ENCODE results near the gene ERAS.

The ERAS gene, protein sequence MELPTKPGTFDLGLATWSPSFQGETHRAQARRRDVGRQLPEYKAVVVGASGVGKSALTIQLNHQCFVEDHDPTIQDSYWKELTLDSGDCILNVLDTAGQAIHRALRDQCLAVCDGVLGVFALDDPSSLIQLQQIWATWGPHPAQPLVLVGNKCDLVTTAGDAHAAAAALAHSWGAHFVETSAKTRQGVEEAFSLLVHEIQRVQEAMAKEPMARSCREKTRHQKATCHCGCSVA

GRCh38 chrX:48826135-48826875 is at the start of gene ERAS:
TSS of gene ERAS (plus strand) at chrX:48826513. CDS start at chrX:48829124, 2,611 bp downstream.
- DNase-seq = no peak

DNA sequence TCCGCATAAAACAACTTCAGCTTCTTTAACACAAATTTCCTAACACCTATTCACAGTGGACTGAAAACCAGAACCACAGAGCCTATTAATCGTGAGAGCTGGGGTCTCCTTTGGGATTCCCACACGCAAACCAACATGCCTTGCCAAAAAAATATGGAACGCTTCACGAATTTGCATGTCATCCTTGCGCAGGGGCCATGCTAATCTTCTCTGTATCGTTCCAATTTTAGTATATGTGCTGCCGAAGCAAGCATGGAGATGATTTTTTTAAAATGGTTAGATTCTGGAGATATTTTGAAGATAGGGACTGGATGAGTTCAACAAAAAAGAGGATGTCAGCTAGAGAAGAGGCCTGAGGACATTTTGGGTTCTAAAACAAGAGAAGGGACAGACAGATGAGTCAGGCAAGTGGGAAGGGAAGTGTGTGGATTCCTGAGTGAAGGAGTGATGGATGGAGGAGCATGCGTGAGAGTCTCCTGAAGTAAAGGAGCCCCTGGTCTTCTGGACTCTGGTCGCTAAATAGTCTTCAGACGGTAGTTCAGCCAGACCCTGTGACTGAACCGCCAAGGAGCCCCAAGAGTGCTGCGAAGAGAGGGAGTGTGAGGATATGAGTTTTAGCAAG is 49.4 kb upstream of the ERAS start:
- no peak for DNase-seq

DNA sequence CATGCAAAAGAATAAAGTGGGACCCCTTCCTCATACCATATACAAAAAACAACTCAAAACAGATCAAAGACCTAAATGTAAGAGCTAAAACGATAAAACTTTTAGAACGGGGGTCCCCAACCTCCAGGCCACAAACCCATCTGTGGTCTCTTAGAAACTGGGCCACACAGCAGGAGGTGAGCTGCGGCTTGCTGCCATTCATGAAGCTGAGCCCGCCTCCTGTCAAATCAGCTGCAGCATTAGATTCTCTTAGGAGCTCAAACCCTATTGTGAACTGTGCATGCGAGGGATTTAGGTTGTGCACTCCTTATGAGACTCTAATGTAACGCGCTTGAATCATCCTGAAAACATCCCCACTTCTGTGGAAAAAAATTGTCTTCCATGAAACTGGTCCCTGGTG is 46.9 kb upstream of the ERAS start:
- DNase-seq = no peak

DNA sequence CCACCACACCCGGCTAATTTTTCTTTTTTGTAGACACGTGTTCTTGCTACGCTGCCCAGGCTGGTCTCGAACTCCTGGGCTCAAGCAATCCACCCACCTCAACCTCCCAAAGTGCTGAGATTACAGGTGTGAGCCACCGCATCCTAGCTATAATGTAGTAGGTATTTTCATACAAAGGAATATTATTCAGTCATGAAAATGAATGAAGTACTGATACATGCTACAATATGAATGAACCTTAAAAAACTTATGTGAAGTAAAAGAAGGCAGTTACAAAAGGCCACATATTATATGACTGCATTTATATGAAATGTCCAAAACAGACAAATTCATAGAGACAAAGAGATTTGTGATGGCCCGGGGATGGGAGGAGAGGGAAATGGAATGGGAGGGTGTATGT is 44.6 kb upstream of the ERAS start:
- no peak for DNase-seq

GRCh38 chrX:48782216-48782615 is 44.1 kb upstream of the ERAS start:
- DNase-seq = no peak

DNA sequence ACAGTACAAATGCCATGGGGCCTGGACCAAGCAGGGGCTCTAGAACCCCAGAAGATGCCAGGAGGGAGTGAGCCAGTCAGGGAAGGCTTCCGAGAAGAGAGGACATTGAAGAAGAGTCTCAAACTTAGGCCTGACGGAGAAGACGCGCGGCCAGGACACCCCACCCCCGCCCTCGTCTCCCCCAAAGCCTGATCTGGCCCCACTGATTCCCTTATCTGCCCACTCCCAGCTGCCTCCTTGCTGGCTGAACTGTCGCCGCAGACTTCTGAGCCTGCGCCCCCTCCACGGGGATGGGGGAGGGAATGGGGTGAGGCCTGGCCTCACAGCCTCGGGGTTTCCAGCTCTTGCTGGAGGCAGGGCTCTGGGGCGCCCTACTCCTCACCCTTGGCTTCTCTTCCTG is 43.5 kb upstream of the ERAS start:
- no peak for DNase-seq

DNA sequence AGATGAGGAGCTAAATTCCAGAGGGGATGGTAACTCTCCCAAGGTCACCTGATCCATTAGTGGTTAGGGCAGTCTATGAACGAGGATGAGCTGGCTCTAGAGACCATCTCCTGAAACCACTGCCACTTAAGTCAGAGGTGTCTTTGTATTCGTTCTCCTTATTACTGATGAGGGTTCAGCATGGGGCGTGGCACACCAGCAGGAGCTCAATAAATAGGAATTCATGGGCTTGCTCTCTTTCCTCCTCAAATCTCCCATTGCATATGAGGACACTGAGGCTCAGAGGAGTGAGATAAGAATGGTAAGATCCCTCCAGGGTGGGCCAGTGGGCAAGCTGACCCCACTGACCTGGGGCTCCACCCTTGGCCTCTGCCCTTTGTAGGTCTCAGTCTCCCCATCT is 41.6 kb upstream of the ERAS start:
- no peak for DNase-seq

DNA sequence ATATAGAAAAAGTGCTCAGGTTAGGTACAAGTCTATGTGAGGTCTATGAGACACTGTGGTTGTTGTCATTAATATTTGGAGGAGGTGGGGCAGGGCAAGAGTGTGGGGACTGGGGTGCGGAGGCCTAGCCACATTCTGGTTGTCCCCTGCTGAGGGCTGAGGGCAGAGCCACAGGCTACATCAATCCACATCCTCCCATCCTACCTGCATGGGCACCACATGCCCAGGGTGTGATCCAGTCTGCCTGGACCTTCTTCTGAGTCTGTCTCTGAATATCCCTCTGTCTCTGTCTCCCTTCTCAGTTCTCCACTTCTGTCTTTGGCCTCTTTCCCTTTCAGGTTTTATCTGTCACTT is 41.1 kb upstream of the ERAS start:
- no peak for DNase-seq

GRCh38 chrX:48785540-48786214 is 40.6 kb upstream of the ERAS start:
- DNase-seq = no peak

- no peak for DNase-seq
Observed at GRCh38 chrX:48786341-48786800, 39.9 kb upstream of the ERAS start, which contains the start of gene GATA1. TSS of gene GATA1 (plus strand) at chrX:48786590. CDS start at chrX:48791110, 4,520 bp downstream.

- DNase-seq = no peak
Observed at GRCh38 chrX:48786825-48787504, 39.3 kb upstream of the ERAS start.

- DNase-seq = no peak
Observed at GRCh38 chrX:48787505-48788443, 38.5 kb upstream of the ERAS start.

DNA sequence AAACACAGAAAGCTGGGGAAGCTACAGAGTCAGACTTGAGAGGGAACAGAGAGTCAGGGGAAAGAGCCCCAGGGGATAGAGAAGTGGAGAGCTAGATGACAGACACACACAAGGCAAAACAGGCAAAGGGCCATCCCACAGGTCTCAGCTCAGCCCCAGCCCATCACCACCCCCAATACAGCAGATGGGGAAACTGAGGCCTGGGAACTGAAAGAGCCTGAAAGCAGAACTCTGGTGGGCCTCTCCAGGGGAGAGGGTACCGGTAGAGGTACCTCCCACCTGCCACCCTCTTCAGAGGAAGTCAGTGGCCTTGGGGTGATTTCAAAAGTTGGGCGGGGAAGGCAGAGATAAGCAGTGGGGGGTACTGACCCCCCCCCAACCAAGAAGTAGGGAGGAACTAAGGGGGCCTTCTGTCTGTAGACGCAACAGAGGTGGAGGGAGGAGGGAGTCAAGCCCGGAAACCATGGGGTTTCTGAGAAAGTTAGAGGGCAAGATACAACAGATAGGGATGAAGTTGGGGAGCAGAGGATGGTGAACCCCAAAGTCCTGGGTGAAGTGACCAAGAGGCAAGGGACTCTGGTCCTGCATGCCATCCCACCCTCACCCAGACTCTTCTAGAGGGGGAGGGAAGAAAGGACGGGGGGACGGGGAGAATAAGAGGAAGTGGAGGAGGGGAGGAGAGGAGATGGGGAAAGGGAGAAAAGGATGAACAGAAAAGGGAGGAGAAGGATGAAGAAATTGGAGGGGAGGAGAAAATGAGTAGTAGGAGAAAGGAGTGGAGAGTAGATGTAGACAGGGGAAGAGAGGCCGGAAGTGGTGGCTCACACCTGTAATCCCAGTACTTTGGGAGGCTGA is 36.7 kb upstream of the ERAS start:
- DNase-seq = no peak

- no peak for DNase-seq
Observed at GRCh38 chrX:48790477-48790876, 35.8 kb upstream of the ERAS start.

- DNase-seq = no peak
Observed at GRCh38 chrX:48791063-48791820, 35.1 kb upstream of the ERAS start.

- DNase-seq = no peak
Observed at GRCh38 chrX:48792219-48792618, 34.1 kb upstream of the ERAS start.

GRCh38 chrX:48793935-48794334 is 32.4 kb upstream of the ERAS start:
- no peak for DNase-seq

- DNase-seq = no peak
Observed at GRCh38 chrX:48794340-48794910, 31.9 kb upstream of the ERAS start.

DNA sequence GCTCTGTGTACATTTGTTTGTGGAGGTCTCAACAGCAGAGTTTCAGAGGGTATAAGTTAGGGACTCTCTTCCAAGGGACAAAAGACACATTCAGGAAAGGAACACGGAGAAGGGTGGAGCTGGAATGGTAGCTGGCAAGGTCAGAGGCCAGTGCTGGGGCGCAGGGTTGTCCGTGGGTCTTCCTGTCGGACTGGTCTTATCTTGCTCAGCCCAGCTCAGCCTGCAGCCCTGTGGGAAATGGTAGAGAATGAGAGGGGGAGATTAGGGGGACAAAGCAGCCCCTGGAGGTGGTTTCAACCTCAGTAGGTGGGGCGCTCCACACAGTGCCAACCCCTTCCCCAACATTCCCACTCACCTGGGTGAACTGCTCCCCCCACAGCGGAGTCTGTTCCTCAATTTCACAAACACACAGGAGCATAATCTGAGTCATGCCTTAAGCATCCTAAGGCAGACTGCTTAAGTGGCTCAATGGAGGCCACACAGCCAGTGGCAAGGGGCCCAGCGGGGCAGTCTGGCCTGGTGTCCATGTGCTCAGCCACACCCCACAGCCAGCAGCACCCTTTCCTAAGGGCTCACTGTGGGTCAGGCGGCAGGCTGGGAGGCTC is 31.3 kb upstream of the ERAS start:
- DNase-seq = no peak

Measured in NK-92 treated with Interleukin-12 subunit alpha and Interleukin-12 subunit beta, amount 100 ng/mL, for 24 hours (cell line).